ENCODE results near the gene NRARP.

NRARP gene

GRCh38 chr9:137298401-137299202 lies 3.5 kb downstream of the NRARP start:
- no peak for DNase-seq (ENCODE audit: low spot score)

- DNase-seq (ENCODE audit: low spot score): no peak
Observed at GRCh38 chr9:137297966-137298365, 4.1 kb downstream of the NRARP start.

- no peak for DNase-seq (ENCODE audit: low spot score)
Observed at GRCh38 chr9:137296670-137297664, 5.1 kb downstream of the NRARP start.

- no peak for DNase-seq (ENCODE audit: low spot score)
Observed at GRCh38 chr9:137295849-137296669, 6.0 kb downstream of the NRARP start.

- DNase-seq (ENCODE audit: low spot score): no peak
Observed at GRCh38 chr9:137295238-137295811, 6.7 kb downstream of the NRARP start.

GRCh38 chr9:137294681-137295237 lies 7.3 kb downstream of the NRARP start:
- DNase-seq (ENCODE audit: low spot score): peak; percentile 79

GRCh38 chr9:137294091-137294680 lies 7.9 kb downstream of the NRARP start:
- peak; percentile 66 for DNase-seq (ENCODE audit: low spot score)

- DNase-seq (ENCODE audit: low spot score): no peak
Observed at GRCh38 chr9:137293482-137294090, 8.5 kb downstream of the NRARP start.

GRCh38 chr9:137293094-137293481 lies 9.0 kb downstream of the NRARP start:
- no peak for DNase-seq (ENCODE audit: low spot score)

GRCh38 chr9:137286975-137287383 lies 15.1 kb downstream of the NRARP start:
- peak; percentile 72 for DNase-seq (ENCODE audit: low spot score)

- DNase-seq (ENCODE audit: low spot score): no peak
Observed at GRCh38 chr9:137281345-137282116, 20.5 kb downstream of the NRARP start.

- no peak for DNase-seq (ENCODE audit: low spot score)
Observed at GRCh38 chr9:137280474-137281344, 21.4 kb downstream of the NRARP start.

- DNase-seq (ENCODE audit: low spot score): no peak
Observed at GRCh38 chr9:137279741-137280473, 22.2 kb downstream of the NRARP start.

GRCh38 chr9:137278721-137279711 lies 23.1 kb downstream of the NRARP start:
- DNase-seq (ENCODE audit: low spot score): no peak

GRCh38 chr9:137278061-137278701 lies 23.9 kb downstream of the NRARP start:
- DNase-seq (ENCODE audit: low spot score): no peak

All from SW480 (cell line).